CD4-positive, alpha-beta T cell treated with Interleukin-10 for 1 hour (primary cell): ENCODE data around the gene CTNNA1.

Experiments used
- DNase-seq: peaks from one replicate; pipeline ENCODE4 v3.0.0-alpha.2; 2020

Gene CTNNA1

GRCh38 chr5:138975098-138975847, 222.0 kb downstream of the CTNNA1 start:
- DNase-seq = no peak

DNA sequence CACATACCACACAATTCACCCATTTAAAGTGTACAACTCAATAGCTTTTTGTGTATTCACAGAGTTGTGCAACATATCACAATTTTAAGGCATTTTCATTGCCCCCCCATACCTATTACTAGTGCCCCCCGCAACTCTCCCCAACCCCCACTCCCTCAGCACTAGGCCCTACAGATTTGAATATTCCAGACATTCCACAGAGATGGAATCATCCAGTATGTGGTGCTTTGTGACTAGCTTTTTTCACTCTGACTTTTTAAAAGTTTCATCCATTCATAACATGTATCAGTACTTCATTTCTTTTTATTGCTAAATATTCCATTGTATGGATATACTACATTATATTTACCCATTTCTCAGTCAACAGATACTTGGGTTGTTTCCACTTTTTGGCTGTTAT, 224.9 kb downstream of the CTNNA1 start:
- no peak for DNase-seq

- DNase-seq = no peak
Observed at GRCh38 chr5:138978581-138978980, 225.4 kb downstream of the CTNNA1 start.

GRCh38 chr5:138979684-138980280, 226.6 kb downstream of the CTNNA1 start:
- peak; percentile 37 for DNase-seq

- no peak for DNase-seq
Observed at GRCh38 chr5:138980441-138980840, 227.2 kb downstream of the CTNNA1 start.

- no peak for DNase-seq
Observed at GRCh38 chr5:138981131-138981530, 227.9 kb downstream of the CTNNA1 start.

DNA sequence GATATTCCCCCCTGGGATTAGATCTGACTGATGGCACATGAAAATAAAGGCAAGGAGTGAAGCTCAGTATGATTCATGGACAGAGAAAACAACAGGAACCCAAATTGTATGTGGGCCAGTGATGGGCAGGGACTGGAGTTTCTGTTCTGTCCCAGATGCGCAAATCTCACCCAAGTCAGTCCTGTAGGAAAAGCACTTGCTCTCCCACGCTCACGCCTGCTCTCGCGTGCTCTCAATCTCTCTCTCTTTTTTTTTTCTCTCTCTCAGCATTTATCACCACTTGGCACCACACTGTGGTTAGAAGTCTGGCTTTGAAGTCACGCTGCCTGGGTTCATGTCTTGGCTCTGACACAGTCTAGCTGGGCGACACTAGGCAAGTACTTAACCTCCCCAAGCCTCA, 228.4 kb downstream of the CTNNA1 start:
- peak; percentile 31 for DNase-seq

DNA sequence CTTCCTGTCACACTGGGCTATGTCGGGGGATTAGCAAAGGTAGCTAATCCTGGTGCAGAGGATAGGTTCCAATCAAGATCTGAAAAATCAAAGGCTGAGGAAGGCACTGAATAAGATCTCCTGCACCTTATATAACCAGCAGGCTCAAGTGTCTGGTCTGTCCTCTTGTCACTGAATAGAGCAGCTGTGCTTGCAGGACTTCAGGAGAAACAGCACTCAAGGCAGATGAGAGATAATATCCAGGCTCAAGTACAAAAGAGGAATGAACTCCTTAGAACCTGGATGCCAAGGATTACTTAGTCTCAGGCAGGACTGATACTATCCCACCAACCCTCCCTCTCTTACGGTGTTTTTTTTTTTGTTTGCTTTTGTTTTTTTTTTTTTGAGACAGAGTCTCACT, 230.8 kb downstream of the CTNNA1 start:
- DNase-seq = no peak
